SU-DHL-6 (cell line): ENCODE measurements around the gene ACAN.

Experiments used
- H2AFZ ChIP-seq: fragments of 200-600 bp; sonication (generic); 2 replicates; pipeline ENCODE4 v1.6.1; 2014; ENCODE audit warnings: low read depth, mild to moderate bottlenecking, moderate library complexity, mixed read lengths, antibody characterized with exemption, low read length; ENCODE audit not compliant: severe bottlenecking
- H3F3A ChIP-seq: fragments of 200-600 bp; shearing (Covaris generic); 2 replicates; pipeline ENCODE4 v1.6.0; 2016; ENCODE audit warnings: antibody characterized with exemption, mild to moderate bottlenecking; ENCODE audit not compliant: insufficient read depth
- H3K27ac ChIP-seq: fragments of 200-600 bp; sonication (generic); 2 replicates; pipeline ENCODE4 v1.5.1; 2016; ENCODE audit warnings: low read depth, mild to moderate bottlenecking, low read length, moderate library complexity, mixed read lengths
- H3K27me3 ChIP-seq: fragments of 200-600 bp; sonication (generic), shearing (Covaris generic); 2 replicates; pipeline ENCODE4 v1.6.0; 2014; ENCODE audit warnings: mild to moderate bottlenecking, low read length
- H3K36me3 ChIP-seq: fragments of 200-600 bp; sonication (generic); 2 replicates; pipeline ENCODE4 v1.6.1; 2014; ENCODE audit warnings: mild to moderate bottlenecking, low read length, mixed read lengths
- H3K4me2 ChIP-seq: fragments of 300-600, 200-600 bp; shearing (Covaris generic), sonication (generic); 2 replicates; pipeline ENCODE4 v1.6.0; 2014; ENCODE audit warnings: low read length, low read depth, mild to moderate bottlenecking; ENCODE audit not compliant: poor library complexity, severe bottlenecking
- H3K4me3 ChIP-seq: fragments of 200-600 bp; sonication (generic); 2 replicates; pipeline ENCODE4 v1.5.1; 2014; ENCODE audit warnings: antibody characterized with exemption, low read length, mild to moderate bottlenecking, mixed read lengths; ENCODE audit not compliant: insufficient read depth, poor library complexity, severe bottlenecking
- H3K79me2 ChIP-seq: fragments of 200-600 bp; sonication (generic); 2 replicates; pipeline ENCODE4 v1.6.1; 2014; ENCODE audit warnings: mild to moderate bottlenecking, low read length, moderate library complexity; ENCODE audit not compliant: insufficient read depth
- H3K9ac ChIP-seq: fragments of 200-600 bp; sonication (generic); 2 replicates; pipeline ENCODE4 v1.7.0; 2014; ENCODE audit warnings: mild to moderate bottlenecking, low read length
- H3K9me2 ChIP-seq: fragments of 200-600 bp; sonication (generic); replicated peaks from 2 replicates; pipeline ENCODE4 v1.6.1; 2014; ENCODE audit warnings: low read length; ENCODE audit not compliant: insufficient read depth
- H3K9me3 ChIP-seq: fragments of 200-600 bp; sonication (generic); 2 replicates; pipeline ENCODE4 v1.6.1; 2014; ENCODE audit warnings: low read length, mixed read lengths; ENCODE audit not compliant: insufficient read depth
- H4K20me1 ChIP-seq: fragments of 200-600 bp; sonication (generic); 2 replicates; pipeline ENCODE4 v1.6.1; 2014; ENCODE audit warnings: low read depth, mild to moderate bottlenecking, antibody characterized with exemption, low read length, moderate library complexity, mixed read lengths
- CTCF ChIP-seq: fragments of 200-600 bp; sonication (generic); IDR thresholded peaks from one replicate; pipeline ENCODE4 v1.5.1; 2017; ENCODE audit warnings: antibody characterized with exemption, mild to moderate bottlenecking, low read length, moderate library complexity; ENCODE audit not compliant: insufficient read depth, poor library complexity, severe bottlenecking
- EZH2phosphoT487 ChIP-seq: fragments of 200-600 bp; sonication (generic), shearing (Covaris generic); conservative IDR thresholded peaks from 2 replicates; pipeline ENCODE4 v1.6.1; 2018; ENCODE audit warnings: mild to moderate bottlenecking, antibody characterized with exemption, low read length, moderate library complexity, mixed read lengths

ACAN gene

GRCh38 chr15:88802250-88802990 is 816 bp upstream of the ACAN start:
- Histone ChIP-seq H3F3A (no peaks in the 10 kb centered on the region), H3K9me3 (no peaks in the 10 kb centered on the region), H3K4me3 (no peak overlapping the region), H3K36me3 (no peaks in the 10 kb centered on the region), H4K20me1 (no peaks in the 10 kb centered on the region), H3K27me3 (no peaks in the 10 kb centered on the region), H3K4me2 (no peak overlapping the region), H3K9me2 (no peaks in the 10 kb centered on the region), H2AFZ (no peak overlapping the region), H3K9ac (no peak overlapping the region), H3K27ac (no peak overlapping the region), H3K79me2 (no peaks in the 10 kb centered on the region)
- TF ChIP-seq CTCF = no peak
- TF ChIP-seq EZH2phosphoT487 = no peak

- no peaks in the 10 kb centered on the region for H3K9me2 ChIP-seq
- H3K9ac ChIP-seq = no peak overlapping the region
- H2AFZ ChIP-seq = no peak overlapping the region
- H3K36me3 ChIP-seq = no peaks in the 10 kb centered on the region
- H3F3A ChIP-seq = no peaks in the 10 kb centered on the region
- TF ChIP-seq EZH2phosphoT487 (no peak), CTCF (no peak)
- no peaks in the 10 kb centered on the region for H3K27me3 ChIP-seq
- no peaks in the 10 kb centered on the region for H4K20me1 ChIP-seq
- H3K4me2 ChIP-seq = no peak overlapping the region
- no peak overlapping the region for H3K27ac ChIP-seq
- H3K79me2 ChIP-seq = no peaks in the 10 kb centered on the region
- no peak overlapping the region for H3K4me3 ChIP-seq
- H3K9me3 ChIP-seq = no peaks in the 10 kb centered on the region
Measured at GRCh38 chr15:88802991-88803240, 320 bp upstream of the ACAN start.

- Histone ChIP-seq H3K27ac (no peak overlapping the region), H3K36me3 (no peaks in the 10 kb centered on the region), H3K4me2 (no peak overlapping the region), H3K79me2 (no peaks in the 10 kb centered on the region), H2AFZ (no peak overlapping the region), H4K20me1 (no peaks in the 10 kb centered on the region), H3K9me2 (no peaks in the 10 kb centered on the region), H3K9ac (no peak overlapping the region), H3K9me3 (no peaks in the 10 kb centered on the region), H3K4me3 (no peak overlapping the region), H3F3A (no peaks in the 10 kb centered on the region), H3K27me3 (no peaks in the 10 kb centered on the region)
- TF ChIP-seq CTCF = no peak
Measured at GRCh38 chr15:88803920-88804247, 648 bp downstream of the ACAN start.

- Histone ChIP-seq H3K79me2 (no peaks in the 10 kb centered on the region), H4K20me1 (no peaks in the 10 kb centered on the region), H3K4me2 (no peak overlapping the region), H3K9me2 (no peaks in the 10 kb centered on the region), H3K9me3 (no peaks in the 10 kb centered on the region), H3K4me3 (no peak overlapping the region), H3K27me3 (no peaks in the 10 kb centered on the region), H3F3A (no peaks in the 10 kb centered on the region), H2AFZ (no peak overlapping the region), H3K9ac (no peak overlapping the region), H3K36me3 (no peaks in the 10 kb centered on the region), H3K27ac (no peak overlapping the region)
- TF ChIP-seq CTCF (no peak), EZH2phosphoT487 (no peak)
Measured at GRCh38 chr15:88804257-88804656, 1.0 kb downstream of the ACAN start.
